Gastrocnemius medialis (tissue), 4 donors: ENCODE measurements around the gene HEBP1. TPM values are rescaled to one million over a fixed set of nuclear protein-coding genes. Genes with fewer than 3 reads are reported as not detected.
A peak's percentile ranks its signal among the peaks of the same experiment; 100 is the strongest.

Experiments
- ATAC-seq, 2 donors: fragments of 150-250 bp; one replicate each; pipeline ENCODE4 v1.9.1; 2016
- DNase-seq, 2 donors: peaks; one replicate each; pipeline ENCODE4 v3.0.0-alpha.2; 2019
- H3K27ac ChIP-seq, 4 donors: fragments of 200-600 bp; sonication (generic); 1 replicate in 1 of 4; 2 replicates in 3 of 4; pipeline ENCODE4 v1.5.1; 2016 to 2018; ENCODE audit warnings: mild to moderate bottlenecking in 2 of 4, moderate library complexity in 1 of 4
- H3K27me3 ChIP-seq, 3 donors: fragments of 200-600 bp; sonication (generic) in 2 of 3; 1 replicate in 1 of 3; 2 replicates in 2 of 3; pipeline versions ENCODE4 v1.5.1 to v1.6.0; 2016 to 2019; ENCODE audit warnings: mild to moderate bottlenecking in 1 of 3, moderate library complexity in 1 of 3
- H3K36me3 ChIP-seq, 2 donors: fragments of 200-600 bp; sonication (generic) in 1 of 2; one replicate each; pipeline ENCODE4 v1.5.1; 2017 to 2018
- H3K4me1 ChIP-seq, 2 donors: fragments of 200-600 bp; sonication (generic) in 1 of 2; one replicate each; pipeline ENCODE4 v1.5.1; 2016 to 2017; ENCODE audit warnings: mild to moderate bottlenecking in 2 of 2
- H3K4me3 ChIP-seq, 4 donors: fragments of 200-600 bp; sonication (generic) in 3 of 4; 1 replicate in 1 of 4; 2 replicates in 3 of 4; pipeline ENCODE4 v1.5.1; 2016 to 2019; ENCODE audit warnings: mild to moderate bottlenecking in 2 of 4
- H3K9me3 ChIP-seq, 3 donors: fragments of 200-600 bp; sonication (generic) in 2 of 3; 1 replicate in 1 of 3; 2 replicates in 2 of 3; pipeline ENCODE4 v1.5.1; 2016 to 2019
- CTCF ChIP-seq, 5 experiments: fragments of 450-650 bp in 3 of 5; fragments of 200-600 bp in 2 of 5; sonication (generic) in 2 of 5; IDR thresholded peaks in 4 of 5; conservative IDR thresholded peaks in 1 of 5; 1 replicate in 4 of 5; 2 replicates in 1 of 5; pipeline ENCODE4 v1.5.1; 2016 to 2019; ENCODE audit warnings: antibody characterized with exemption in 5 of 5, mild to moderate bottlenecking in 3 of 5, moderate library complexity in 3 of 5
- POLR2A ChIP-seq, 2 donors: fragments of 450-650 bp; IDR thresholded peaks; one replicate each; pipeline ENCODE4 v1.6.1; 2017; ENCODE audit warnings: antibody characterized with exemption in 2 of 2, mild to moderate bottlenecking in 2 of 2, moderate library complexity in 2 of 2
- in situ Hi-C, 4 donors: fragments of 200-750 bp; cut with MboI; loops; one replicate each; pipeline versions ENCODE4 v1.15.0 to v1.8.0; 2017; ENCODE audit warnings: low sequenced_read_pairs in 4 of 4
- intact Hi-C: fragments of 100-400 bp; cut with DNase I; formaldehyde crosslinking; loops from one replicate; pipeline ENCODE4 v1.15.1; 2023; ENCODE audit warnings: low total_unique reads
- total RNA-seq, 4 donors: library from RNA; depleted of rRNA; stranded (reverse); fragments of >200 nt; gene quantifications; one replicate each; pipeline versions ENCODE4 v1.1.0 to v1.2.3, GENCODE V29; 2016

The HEBP1 gene
- total RNA-seq, 4 donors from 2014 or later, result 3.8 to 15.8 (median 9.9) TPM

GRCh38 chr12:13044906-13045299 lies 44.8 kb upstream of the HEBP1 start:
- DNase-seq (no peak), ATAC-seq (no peak)
- H3K27me3 ChIP-seq, result no peaks in the 10 kb centered on the region
- no peaks in the 10 kb centered on the region for H3K36me3 ChIP-seq
- peak overlapping the region in 1 of 4 donors; percentile 76 for H3K27ac ChIP-seq
- intact Hi-C loops, result loop anchor here (1.0 kb wide), 1 partner anchor 45 kb away; the partner anchor contains the start of gene HEBP1
- peaks cover 0 to 3% of the 10 kb centered on the region in 2 donors for H3K4me1 ChIP-seq
- H3K4me3 ChIP-seq, result peak overlapping the region; percentile 99 to 100 (median 100)
- in situ Hi-C loops, result no loop called here
- no peaks in the 10 kb centered on the region for H3K9me3 ChIP-seq
- TF ChIP-seq CTCF (IDR thresholded peaks at IDR 0.05 in 4 of 5, conservative IDR thresholded peaks at IDR 0.05 in 1 of 5) (no peak), POLR2A (IDR thresholded peaks at IDR 0.05) (no peak)

GRCh38 chr12:13044002-13044905 lies 44.2 kb upstream of the HEBP1 start, which contains the start of gene FAM234B:
Gene FAM234B (plus strand): TSS chr12:13044381. CDS start chr12:13044404, 23 bp downstream.
- peak; percentile 48 to 66 for DNase-seq

GRCh38 chr12:13042666-13043230 lies 42.7 kb upstream of the HEBP1 start:
- no peaks in the 10 kb centered on the region for H3K27me3 ChIP-seq
- intact Hi-C loops (no loop called here), in situ Hi-C loops (no loop called here)
- DNase-seq, result no peak
- H3K27ac ChIP-seq, result no peak overlapping the region
- no peaks in the 10 kb centered on the region for H3K9me3 ChIP-seq
- H3K36me3 ChIP-seq, result no peaks in the 10 kb centered on the region
- ATAC-seq, result no peak
- no peak overlapping the region for H3K4me3 ChIP-seq
- peaks cover 0 to 3% of the 10 kb centered on the region in 2 donors for H3K4me1 ChIP-seq
- no peak for TF ChIP-seq CTCF (IDR thresholded peaks at IDR 0.05 in 4 of 5, conservative IDR thresholded peaks at IDR 0.05 in 1 of 5)
- no peak for TF ChIP-seq POLR2A (IDR thresholded peaks at IDR 0.05)

More at GRCh38 chr12:13044002-13044905, 44.2 kb upstream of the HEBP1 start, which contains the start of gene FAM234B:
- H3K27ac ChIP-seq, result peak within 1 kb of the TSS; percentile 64 to 80 (median 76)
- H3K9me3 ChIP-seq, result no peaks in the 10 kb centered on the region
- TF ChIP-seq POLR2A (IDR thresholded peaks at IDR 0.05), result no peak
- no peak for TF ChIP-seq CTCF (IDR thresholded peaks at IDR 0.05 in 4 of 5, conservative IDR thresholded peaks at IDR 0.05 in 1 of 5)
- in situ Hi-C loops (no loop called here), intact Hi-C loops (loop anchor here (1.0 kb wide), 1 partner anchor 44 kb away; the partner anchor contains the start of gene HEBP1)
- H3K4me3 ChIP-seq, result peak within 1 kb of the TSS; percentile 99 to 100 (median 100)
- ATAC-seq, result peak; percentile 91 to 92
- H3K36me3 ChIP-seq, result no peaks in the 10 kb centered on the region
- no peaks in the 10 kb centered on the region for H3K27me3 ChIP-seq
- peaks cover 0 to 3% of the 10 kb centered on the region in 2 donors for H3K4me1 ChIP-seq

- Histone ChIP-seq H3K4me3 (no peak overlapping the region), H3K4me1 (peaks cover 0 to 3% of the 10 kb centered on the region in 2 donors), H3K27ac (no peak overlapping the region), H3K27me3 (no peaks in the 10 kb centered on the region), H3K36me3 (no peaks in the 10 kb centered on the region), H3K9me3 (no peaks in the 10 kb centered on the region)
- intact Hi-C loops (no loop called here), in situ Hi-C loops (no loop called here)
- TF ChIP-seq POLR2A (IDR thresholded peaks at IDR 0.05) (no peak), CTCF (IDR thresholded peaks at IDR 0.05 in 4 of 5, conservative IDR thresholded peaks at IDR 0.05 in 1 of 5) (no peak)
- ATAC-seq, result no peak
- no peak for DNase-seq
These were observed 41.2 kb upstream of the HEBP1 start for GRCh38 chr12:13041224-13041623.
